HG02588 (cell line): ENCODE results near the gene PPP1R18.
"Not testable (repeated sequence)": the region's sequence is repeated elsewhere in the genome, so short reads cannot be mapped to it uniquely, and the experiment has no call there.

Experiments
- ATAC-seq: cut with Tn5 transposase; IDR thresholded peaks from one replicate; pipeline ENCODE4 v1.9.1; 2021; ENCODE audit warnings: mild to moderate bottlenecking, moderate library complexity; ENCODE audit not compliant: unreplicated experiment

The PPP1R18 gene, protein sequence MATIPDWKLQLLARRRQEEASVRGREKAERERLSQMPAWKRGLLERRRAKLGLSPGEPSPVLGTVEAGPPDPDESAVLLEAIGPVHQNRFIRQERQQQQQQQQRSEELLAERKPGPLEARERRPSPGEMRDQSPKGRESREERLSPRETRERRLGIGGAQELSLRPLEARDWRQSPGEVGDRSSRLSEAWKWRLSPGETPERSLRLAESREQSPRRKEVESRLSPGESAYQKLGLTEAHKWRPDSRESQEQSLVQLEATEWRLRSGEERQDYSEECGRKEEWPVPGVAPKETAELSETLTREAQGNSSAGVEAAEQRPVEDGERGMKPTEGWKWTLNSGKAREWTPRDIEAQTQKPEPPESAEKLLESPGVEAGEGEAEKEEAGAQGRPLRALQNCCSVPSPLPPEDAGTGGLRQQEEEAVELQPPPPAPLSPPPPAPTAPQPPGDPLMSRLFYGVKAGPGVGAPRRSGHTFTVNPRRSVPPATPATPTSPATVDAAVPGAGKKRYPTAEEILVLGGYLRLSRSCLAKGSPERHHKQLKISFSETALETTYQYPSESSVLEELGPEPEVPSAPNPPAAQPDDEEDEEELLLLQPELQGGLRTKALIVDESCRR

DNA sequence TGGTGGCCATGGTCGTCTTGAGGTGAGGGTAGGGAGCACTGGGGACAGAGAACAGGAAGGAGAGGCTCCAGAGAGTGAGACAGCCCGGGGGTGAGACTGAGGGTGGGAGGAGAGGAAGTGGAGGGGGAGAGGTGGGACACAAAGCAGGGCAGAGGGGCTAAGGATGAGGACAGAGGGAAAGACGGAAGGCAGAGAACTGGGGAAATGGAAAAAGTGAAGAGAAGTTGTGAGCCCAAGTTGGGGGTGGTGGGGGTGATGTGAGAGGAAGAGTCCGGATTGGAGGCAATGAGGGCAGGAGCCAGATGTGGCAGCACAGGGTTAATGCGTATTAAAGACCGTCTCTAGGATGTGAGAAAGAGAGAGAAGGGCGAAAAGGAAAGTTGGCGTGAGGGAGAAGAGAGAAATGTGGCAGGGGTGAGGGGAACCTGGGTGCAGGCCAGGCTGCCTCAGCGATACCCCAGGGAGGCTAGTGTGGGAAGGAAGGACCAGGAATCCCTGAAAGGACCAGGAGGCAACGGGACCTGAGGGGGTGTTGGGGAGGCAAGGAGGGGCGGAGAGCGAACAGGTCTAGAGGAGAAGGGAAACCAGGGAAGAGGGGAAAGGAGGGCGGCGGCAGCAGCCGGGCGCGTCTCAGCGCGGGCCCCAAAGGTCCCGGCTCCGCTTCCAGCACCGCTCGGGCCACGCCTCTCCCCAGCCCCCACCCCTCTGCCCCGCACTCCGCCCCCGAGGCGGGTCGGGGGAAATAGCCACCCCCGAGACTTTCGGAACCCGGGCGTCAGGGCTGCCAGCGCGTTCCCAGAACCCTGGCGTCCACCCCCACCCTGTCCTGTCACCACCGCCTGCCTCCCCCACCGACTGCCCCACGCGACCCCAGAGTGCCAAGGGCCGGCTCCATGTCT lies at the start of gene PPP1R18:
Gene PPP1R18 (minus strand): TSS at position 637 of the 899 bp plus-strand sequence. CDS start 627 bp downstream, at position 10.
- ATAC-seq, result peak; percentile 24

DNA sequence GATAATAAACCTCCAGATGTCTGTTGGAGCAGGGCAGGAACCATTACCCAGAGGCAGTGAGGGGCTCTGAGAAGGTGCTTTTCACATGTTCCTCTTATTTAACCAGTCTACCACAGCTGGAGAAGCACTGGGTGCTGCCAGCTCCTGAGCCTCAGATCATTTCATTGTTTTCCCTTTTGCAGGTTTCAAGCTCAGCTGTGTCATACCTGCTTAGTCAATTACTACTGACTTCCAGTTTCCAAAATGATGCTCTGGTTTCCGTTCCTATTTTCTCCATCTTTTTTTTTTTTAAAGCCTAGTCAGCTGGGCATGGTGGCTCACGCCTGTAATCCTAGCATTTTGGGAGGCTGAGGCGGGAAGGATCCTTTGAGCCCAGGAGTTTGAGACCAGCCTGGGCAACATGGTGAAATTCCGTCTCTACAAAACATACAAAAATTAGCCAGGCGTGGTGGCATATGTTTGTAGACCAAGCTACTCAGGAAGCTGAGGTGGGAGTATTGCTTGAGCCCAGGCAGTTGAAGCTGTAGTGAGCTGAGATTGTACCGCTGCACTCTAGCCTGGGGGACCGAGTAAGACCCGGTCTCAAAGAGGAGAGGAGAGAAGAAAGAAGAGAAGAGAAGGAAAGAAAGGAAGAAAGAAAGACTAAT lies 49.3 kb upstream of the PPP1R18 start:
- no peak for ATAC-seq

DNA sequence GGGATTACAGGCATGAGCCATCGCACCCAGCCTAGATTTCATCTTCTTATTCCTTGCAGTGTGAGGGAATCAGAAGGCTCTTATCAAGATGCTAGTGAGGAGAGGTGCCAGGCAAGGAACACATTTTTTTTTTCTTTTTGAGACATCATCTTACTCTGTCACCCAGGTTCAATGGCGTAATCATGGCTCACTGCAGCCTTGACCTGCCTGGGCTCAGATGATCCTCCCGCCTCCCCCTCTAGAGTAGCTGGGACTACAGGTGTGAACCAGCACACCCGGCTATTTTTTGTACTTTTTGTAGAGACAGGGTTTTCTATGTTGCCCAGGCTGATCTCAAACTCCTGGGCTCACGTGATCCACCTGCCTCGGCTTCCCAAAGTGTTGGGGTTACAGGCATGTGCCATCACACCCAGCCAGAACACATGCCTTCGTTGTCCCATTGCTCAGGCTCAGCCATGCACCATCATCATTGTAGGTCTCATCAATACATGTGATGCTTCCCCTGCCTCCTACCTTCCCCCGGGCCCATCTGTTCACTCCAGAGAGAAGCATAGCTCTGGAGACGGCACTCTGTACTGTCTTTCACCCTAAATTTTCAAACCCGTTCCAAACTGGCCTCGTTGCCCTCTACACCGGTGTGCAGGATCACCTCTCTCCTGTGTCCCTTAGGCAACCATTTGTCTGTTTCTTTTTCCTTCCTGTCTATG lies 45.9 kb upstream of the PPP1R18 start:
- ATAC-seq, result no peak

DNA sequence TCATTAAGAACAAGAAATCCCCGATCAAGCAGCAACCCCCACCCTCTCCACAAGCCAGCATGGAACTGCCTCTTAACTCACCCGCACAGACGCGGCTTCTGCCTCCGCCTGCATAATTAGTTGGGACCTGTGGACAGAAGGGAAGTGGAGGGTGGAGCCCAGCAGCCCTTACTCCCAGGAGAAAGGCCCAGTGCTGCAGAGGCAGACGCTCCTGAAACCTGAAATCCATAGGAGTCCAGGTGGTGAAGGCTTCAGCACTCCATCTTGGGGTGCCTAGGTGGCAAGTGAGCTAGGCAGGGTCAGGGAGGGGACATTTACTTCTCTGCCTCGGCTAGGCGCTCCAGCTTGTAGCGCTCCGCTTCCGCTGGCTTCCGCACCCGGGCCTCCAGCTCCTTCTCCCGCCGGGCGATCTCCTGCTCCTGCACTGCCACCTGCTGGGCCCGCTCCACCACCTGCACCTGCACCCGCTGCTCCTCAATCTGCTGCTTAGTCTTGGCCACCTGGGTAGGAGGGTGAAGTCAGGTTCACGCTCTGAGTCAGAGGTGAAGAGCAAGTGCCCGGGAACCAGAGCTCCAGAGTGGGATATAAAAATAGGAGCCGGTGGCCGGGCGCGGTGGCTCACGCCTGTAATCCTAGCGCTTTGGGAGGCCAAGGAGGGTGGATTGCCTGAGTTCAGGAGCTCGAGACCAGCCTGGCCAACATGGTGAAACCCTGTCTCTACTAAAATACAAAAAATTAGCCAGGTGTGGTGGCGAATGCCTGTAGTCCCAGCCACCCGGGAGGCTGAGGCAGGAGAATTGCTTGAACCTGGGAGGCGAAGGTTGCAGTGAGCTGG lies 44.4 kb upstream of the PPP1R18 start:
- ATAC-seq, result peak; percentile 58

DNA sequence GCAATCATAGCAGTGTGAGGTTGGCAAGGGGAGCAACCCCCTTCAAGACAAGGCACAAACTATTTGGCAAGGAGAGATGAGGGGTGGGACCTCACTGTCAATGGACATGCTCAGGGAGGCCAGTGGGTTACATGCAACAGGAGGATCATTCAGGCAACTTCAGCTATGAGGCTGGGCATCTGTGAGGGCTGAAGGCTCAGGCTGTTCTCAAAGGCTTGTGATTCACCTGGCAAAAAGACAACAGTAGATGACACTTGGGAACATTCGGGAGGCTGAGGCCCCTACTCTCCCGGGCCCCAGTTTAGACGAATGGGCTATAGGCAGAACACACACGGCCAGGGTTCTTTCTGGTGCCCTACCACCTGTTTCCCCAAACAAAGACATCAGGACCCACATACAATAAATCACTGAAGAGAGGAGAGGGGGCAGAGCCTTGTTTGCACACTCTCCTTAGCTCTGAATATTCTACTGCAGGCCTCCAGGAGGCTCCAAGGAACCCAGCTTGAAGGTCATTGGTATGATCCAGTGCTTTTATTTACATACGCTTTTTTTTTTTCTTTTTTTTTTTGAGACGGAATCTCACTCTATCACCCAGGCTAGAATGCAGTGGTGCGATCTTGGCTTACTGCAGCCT lies 41.6 kb upstream of the PPP1R18 start:
- no peak for ATAC-seq

DNA sequence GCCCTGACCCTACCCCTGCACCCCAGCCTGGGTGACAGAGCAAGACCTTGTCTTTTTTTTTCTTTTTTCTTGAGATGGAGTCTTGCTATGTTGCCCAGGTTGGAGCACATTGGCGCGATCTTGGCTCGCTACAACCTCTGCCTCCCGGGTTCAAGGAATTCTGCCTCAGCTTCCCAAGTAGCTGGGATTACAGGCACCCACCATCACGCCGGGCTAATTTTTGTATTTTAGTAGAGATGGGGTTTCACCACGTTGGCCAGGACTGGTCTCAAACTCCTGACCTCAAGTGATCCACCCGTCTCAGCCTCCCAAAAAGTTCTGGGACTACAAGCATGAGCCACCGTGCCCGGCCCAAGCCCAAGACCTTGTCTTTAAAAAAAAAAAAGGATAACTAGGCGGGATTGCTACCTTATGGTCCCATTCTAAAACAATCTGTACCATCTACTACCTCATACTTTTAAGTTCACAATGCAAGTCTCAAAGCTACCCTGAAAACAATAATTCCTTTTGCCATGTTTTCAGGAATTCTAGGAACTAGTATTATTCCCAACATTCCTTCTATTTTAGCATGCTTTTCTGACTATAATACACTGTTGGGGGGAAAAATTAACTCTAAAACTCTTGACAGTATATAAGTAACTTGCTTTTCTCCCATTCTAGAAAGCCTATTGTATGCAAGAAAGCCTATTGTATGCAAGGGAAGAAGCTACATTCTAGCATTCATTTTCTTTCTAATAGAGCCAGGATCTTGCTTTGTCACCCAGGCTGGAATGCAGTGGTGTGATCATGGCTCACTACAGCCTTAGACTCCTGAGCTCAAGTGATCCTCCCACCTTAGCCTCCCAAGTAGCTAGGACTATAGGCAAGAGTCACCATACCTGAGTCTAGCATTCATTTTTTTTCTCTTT lies 40.3 kb upstream of the PPP1R18 start:
- ATAC-seq, result no peak

DNA sequence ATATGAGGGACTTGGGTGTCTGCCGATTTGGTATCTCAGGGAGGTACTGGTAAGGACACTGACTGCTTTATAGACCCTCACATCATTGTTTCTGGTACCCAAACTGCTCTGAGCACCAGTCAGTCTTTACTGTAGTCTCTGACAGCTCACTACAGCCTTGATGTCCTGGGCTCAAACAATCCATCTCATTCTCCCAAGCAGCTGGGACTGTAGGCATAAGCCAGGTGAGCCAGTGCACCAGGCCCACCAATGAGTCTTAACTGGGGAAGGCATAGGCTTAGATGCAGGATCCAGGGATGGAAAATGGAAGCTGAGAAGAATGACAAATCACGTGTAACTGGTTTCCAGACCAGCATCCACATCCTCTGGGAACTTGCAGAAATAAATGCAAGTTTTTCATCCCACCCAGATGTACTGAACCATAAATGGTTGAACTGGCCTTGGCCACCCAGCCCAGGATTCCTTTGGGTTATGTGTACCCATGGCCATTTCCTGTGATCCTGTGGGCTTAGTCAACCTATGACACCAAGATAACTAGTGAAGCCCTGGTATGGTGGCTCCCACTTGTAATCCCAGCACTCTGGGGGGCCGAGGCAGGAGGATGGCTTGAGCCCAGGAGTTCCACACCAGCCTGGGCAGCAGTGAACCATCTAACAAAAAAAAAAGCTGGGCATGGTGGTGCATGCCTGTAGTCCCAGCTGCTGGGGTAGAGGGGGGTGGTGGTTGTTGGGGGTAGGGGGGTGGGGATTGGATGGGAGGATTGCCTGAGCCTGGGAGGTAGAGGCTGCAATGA lies 39.5 kb upstream of the PPP1R18 start:
- ATAC-seq, result no peak

DNA sequence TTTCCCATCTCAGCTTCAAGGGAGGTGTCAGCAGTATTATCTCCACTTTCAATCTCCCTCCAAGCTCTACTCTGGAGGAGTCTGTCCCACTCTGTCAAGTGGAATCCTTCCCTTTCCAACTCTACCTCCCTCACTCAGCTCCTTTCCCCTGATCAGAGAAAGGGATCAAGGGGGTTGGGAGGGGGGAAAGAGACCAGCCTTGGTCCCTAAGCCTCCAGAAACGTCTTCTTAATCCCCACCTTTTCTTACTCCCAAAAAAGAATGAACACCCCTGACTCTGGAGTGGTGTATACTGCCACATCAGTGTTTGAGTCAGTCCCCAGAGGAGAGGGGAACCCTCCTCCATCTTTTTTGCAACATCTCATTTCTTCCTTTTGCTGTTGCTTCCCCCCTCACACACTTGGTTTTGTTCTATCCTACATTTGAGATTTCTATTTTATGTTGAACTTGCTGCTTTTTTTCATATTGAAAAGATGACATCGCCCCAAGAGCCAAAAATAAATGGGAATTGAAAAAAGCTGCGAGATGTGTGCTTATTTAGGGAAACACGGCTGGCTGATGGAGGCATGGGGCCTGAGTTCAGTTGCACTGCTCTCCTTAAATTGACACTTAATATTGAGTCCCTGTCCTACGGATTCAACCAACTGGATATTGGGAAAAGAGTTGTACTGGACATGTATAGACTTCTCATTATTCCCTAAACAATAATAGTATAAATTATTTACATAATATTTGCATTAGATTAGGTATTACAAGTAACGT lies 38.6 kb upstream of the PPP1R18 start:
- ATAC-seq, result no peak

DNA sequence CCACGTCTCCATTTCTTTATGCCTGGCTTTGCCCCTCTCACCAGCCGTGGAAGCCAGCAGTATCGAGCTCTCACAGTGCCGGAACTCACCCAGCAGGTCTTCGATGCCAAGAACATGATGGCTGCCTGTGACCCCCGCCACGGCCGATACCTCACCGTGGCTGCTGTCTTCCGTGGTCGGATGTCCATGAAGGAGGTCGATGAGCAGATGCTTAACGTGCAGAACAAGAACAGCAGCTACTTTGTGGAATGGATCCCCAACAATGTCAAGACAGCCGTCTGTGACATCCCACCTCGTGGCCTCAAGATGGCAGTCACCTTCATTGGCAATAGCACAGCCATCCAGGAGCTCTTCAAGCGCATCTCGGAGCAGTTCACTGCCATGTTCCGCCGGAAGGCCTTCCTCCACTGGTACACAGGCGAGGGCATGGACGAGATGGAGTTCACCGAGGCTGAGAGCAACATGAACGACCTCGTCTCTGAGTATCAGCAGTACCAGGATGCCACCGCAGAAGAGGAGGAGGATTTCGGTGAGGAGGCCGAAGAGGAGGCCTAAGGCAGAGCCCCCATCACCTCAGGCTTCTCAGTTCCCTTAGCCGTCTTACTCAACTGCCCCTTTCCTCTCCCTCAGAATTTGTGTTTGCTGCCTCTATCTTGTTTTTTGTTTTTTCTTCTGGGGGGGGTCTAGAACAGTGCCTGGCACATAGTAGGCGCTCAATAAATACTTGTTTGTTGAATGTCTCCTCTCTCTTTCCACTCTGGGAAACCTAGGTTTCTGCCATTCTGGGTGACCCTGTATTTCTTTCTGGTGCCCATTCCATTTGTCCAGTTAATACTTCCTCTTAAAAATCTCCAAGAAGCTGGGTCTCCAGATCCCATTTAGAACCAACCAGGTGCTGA lies 37.6 kb upstream of the PPP1R18 start:
- not testable (repeated sequence) for ATAC-seq

DNA sequence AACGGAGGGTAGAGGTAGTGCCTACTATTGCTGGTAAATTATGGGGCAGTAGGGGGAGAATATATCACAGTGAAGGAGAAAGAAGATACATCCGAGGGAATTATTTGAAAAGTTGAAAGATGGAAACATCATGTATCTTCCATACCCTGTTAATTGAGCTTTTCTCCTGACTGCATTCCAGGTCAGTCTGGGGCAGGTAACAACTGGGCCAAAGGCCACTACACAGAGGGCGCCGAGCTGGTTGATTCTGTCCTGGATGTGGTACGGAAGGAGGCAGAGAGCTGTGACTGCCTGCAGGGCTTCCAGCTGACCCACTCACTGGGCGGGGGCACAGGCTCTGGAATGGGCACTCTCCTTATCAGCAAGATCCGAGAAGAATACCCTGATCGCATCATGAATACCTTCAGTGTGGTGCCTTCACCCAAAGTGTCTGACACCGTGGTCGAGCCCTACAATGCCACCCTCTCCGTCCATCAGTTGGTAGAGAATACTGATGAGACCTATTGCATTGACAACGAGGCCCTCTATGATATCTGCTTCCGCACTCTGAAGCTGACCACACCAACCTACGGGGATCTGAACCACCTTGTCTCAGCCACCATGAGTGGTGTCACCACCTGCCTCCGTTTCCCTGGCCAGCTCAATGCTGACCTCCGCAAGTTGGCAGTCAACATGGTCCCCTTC lies 36.9 kb upstream of the PPP1R18 start:
- ATAC-seq, result not testable (repeated sequence)

DNA sequence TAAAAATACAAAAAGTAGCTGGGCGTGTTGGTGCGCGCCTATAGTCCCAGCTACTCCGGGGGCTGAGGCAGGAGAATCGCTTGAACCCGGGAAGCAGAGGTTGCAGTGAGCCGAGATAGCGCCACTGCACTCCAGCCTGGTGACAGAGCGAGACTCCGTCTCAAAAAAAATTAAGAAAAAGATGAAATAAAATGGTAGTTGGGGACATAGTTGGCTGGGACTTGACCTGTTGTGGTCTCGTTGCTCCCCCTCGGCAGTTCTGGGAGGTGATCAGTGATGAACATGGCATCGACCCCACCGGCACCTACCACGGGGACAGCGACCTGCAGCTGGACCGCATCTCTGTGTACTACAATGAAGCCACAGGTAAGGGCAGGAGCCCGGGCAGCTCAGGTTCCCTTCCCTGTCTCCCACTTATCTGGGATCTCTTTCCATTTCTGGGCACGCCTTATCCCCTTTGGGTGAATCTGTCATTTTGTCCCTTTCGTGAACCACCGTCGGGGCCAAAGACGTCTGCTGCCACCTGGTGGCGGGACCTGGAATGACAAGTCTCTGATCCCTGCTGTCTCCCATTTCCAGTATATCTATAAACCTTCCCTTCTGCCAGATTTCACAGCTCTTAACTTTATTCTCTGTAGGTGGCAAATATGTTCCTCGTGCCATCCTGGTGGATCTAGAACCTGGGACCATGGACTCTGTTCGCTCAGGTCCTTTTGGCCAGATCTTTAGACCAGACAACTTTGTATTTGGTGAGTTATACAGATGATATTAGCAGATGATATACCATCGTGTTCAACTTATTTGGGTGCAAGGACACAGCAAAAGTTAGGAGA lies 36.1 kb upstream of the PPP1R18 start:
- ATAC-seq, result no peak

DNA sequence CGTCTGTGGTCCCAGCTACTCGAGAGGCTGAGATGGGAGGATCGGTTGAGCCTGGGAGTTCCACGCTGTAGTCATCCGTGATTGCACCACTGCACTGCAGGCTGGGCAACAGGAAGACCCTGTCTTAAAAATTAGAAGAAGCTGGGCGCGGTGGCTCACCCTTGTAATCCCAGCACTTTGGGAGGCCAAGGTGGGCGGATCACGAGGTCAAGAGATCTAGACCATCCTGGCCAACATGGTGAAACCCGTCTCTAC lies 35.5 kb upstream of the PPP1R18 start:
- ATAC-seq, result not testable (repeated sequence)

DNA sequence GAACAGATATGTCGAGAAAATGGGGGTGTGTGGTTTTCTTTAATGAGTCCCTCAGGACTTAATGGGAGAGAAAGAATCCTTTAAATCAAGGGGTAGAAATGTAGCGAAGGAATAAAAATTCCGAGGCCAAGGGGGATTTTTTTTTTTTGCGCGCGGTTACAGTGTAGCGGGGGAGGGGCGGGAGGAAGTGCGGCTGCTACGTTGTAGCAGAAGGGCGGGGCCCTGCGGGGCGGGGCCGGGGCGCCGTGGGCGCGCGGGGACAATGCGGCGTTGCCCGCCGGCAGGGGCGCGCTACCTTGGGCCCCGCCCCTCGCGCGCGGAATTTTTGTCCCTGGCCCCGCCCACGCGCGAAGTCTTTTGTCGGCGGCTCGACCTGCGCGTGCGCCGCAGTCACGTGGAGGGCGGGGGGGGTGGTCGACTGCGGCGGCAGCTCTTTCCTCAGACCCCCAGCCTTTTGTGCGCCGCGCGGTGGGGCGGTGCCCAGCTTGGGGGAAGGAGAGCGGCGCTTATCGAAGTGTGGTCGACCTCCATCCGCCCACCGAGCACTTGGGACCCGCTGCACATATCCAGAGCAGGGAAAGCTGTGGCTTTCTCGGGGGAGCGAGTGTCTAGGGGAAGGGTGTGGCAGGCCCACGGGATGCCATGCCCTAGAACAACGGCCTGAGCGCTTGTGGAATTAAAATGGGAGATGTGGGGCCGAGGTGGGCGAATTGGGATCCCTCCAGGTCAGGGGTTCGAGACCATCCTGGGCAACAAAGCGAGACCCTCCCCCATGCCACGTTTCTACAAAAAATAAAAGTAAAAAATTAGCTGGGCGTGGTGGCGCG lies 35.0 kb upstream of the PPP1R18 start:
- ATAC-seq, result no peak
